Measurements from ENCODE around the gene SPATA3.
A peak's percentile ranks its signal among the peaks of the same experiment; 100 is the strongest.

The SPATA3 gene

DNA sequence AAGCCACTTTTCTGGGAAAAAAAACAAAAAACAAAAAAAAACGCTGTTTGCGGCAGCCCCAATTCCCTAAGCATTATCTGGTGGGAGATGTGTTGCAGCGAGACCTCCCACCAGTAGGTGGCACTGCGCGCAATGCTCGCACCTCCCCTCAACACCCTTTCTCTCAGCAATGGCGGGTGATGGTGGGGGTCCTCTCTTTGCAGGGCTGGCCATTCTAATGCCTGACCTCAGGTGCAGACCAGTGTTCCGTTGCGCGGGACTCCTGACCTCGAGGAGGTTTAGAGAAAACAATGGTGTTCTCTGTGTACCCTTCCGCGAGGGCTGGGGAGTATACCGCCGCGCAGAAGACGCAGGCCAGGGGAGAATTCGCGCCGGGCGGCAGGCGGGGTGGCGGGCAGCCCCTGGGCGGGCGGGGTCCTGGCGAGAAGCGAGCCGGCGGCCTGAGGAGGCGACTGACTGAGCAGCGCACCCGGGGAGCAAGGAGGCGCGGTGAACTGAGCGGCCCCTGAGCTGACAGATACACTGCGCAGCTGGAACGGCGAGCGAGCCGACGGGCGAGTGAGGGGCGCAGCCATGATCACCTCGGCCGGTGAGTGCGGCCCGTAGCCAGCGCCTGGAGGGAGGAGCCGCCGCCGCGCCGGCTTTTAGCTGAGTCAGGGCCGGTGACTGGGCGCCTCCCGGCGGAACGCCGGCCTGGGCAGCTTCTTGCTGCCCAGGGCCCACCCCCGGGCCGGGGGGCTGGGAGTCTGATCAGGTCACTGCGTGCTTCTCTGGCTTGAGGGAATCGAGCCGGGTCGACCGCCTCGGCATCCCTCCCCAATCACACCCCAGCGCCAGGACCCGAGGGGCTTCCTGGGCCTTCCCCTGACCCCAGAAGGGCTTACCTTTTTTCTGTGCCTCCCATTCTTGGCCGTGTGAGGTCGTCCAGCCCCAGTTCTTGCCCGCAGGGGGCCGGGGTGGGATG lies 60.8 kb downstream of the SPATA3 start, which contains the start of gene PSMD1 (continued):
- TF ChIP-seq ZXDB (tag by site-specific recombination; IDR thresholded peaks at IDR 0.05) (peak; percentile 78), ZNF561 (tag by site-specific recombination; IDR thresholded peaks at IDR 0.05; ENCODE audit: borderline replicate concordance) (no peak), SP7 (tag by site-specific recombination; IDR thresholded peaks at IDR 0.05) (peak; percentile 81), ZNF473 (tag by site-specific recombination; IDR thresholded peaks at IDR 0.05) (no peak), YY1 (tag by site-specific recombination; IDR thresholded peaks at IDR 0.05) (peak; percentile 94), ZNF426 (tag by site-specific recombination; IDR thresholded peaks at IDR 0.05) (no peak), ZNF324 (tag by site-specific recombination; IDR thresholded peaks at IDR 0.05) (peak; percentile 59; the same call in 1 of the 2 replicates), ZBTB1 (tag by site-specific recombination; IDR thresholded peaks at IDR 0.05) (no peak), GLIS1 (tag by site-specific recombination; IDR thresholded peaks at IDR 0.05) (peak; percentile 36; the same call in 1 of the 2 replicates), ZNF24 (tag by site-specific recombination; IDR thresholded peaks at IDR 0.05) (peak; percentile 67; the same call in 1 of the 2 replicates), SP3 (tag by site-specific recombination; IDR thresholded peaks at IDR 0.05) (peak; percentile 66), ZBTB17 (tag by site-specific recombination; IDR thresholded peaks at IDR 0.05) (peak; percentile 65), ZNF146 (tag by site-specific recombination; IDR thresholded peaks at IDR 0.05) (0 out of 2 replicates have a peak, but pooled peaks have one; percentile 5), ZNF366 (tag by site-specific recombination; conservative IDR thresholded peaks at IDR 0.05) (peak; percentile 36; the same call in 1 of the 2 replicates), GFI1B (tag by site-specific recombination; IDR thresholded peaks at IDR 0.05) (no peak), SP2 (tag by site-specific recombination; IDR thresholded peaks at IDR 0.05) (peak; percentile 48), KLF16 (tag by site-specific recombination; IDR thresholded peaks at IDR 0.05) (peak; percentile 44; the same call in 1 of the 2 replicates), ZNF19 (tag by site-specific recombination; IDR thresholded peaks at IDR 0.05; ENCODE audit: low read depth) (no peak), ZNF292 (tag by site-specific recombination; IDR thresholded peaks at IDR 0.05; ENCODE audit: borderline replicate concordance, low read depth) (no peak), ZNF391 (tag by site-specific recombination; IDR thresholded peaks at IDR 0.05; ENCODE audit: borderline replicate concordance, low read depth) (0 out of 2 replicates have a peak, but pooled peaks have one; percentile 21)
- TF ChIP-seq, protein P1, sequence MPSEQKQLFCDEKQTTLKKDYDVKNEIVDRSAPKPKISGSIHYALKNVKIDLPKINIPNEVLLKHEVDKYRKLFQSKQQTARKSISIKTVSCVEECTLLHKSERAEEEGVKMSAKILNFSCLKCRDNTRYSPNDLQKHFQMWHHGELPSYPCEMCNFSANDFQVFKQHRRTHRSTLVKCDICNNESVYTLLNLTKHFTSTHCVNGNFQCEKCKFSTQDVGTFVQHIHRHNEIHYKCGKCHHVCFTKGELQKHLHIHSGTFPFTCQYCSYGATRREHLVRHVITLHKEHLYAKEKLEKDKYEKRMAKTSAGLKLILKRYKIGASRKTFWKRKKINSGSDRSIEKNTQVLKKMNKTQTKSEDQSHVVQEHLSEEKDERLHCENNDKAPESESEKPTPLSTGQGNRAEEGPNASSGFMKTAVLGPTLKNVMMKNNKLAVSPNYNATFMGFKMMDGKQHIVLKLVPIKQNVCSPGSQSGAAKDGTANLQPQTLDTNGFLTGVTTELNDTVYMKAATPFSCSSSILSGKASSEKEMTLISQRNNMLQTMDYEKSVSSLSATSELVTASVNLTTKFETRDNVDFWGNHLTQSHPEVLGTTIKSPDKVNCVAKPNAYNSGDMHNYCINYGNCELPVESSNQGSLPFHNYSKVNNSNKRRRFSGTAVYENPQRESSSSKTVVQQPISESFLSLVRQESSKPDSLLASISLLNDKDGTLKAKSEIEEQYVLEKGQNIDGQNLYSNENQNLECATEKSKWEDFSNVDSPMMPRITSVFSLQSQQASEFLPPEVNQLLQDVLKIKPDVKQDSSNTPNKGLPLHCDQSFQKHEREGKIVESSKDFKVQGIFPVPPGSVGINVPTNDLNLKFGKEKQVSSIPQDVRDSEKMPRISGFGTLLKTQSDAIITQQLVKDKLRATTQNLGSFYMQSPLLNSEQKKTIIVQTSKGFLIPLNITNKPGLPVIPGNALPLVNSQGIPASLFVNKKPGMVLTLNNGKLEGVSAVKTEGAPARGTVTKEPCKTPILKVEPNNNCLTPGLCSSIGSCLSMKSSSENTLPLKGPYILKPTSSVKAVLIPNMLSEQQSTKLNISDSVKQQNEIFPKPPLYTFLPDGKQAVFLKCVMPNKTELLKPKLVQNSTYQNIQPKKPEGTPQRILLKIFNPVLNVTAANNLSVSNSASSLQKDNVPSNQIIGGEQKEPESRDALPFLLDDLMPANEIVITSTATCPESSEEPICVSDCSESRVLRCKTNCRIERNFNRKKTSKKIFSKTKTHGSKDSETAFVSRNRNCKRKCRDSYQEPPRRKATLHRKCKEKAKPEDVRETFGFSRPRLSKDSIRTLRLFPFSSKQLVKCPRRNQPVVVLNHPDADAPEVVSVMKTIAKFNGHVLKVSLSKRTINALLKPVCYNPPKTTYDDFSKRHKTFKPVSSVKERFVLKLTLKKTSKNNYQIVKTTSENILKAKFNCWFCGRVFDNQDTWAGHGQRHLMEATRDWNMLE (tag by site-specific recombination; conservative IDR thresholded peaks at IDR 0.05; ENCODE audit: low read depth), result peak; percentile 73
- TF ChIP-seq, protein P2, sequence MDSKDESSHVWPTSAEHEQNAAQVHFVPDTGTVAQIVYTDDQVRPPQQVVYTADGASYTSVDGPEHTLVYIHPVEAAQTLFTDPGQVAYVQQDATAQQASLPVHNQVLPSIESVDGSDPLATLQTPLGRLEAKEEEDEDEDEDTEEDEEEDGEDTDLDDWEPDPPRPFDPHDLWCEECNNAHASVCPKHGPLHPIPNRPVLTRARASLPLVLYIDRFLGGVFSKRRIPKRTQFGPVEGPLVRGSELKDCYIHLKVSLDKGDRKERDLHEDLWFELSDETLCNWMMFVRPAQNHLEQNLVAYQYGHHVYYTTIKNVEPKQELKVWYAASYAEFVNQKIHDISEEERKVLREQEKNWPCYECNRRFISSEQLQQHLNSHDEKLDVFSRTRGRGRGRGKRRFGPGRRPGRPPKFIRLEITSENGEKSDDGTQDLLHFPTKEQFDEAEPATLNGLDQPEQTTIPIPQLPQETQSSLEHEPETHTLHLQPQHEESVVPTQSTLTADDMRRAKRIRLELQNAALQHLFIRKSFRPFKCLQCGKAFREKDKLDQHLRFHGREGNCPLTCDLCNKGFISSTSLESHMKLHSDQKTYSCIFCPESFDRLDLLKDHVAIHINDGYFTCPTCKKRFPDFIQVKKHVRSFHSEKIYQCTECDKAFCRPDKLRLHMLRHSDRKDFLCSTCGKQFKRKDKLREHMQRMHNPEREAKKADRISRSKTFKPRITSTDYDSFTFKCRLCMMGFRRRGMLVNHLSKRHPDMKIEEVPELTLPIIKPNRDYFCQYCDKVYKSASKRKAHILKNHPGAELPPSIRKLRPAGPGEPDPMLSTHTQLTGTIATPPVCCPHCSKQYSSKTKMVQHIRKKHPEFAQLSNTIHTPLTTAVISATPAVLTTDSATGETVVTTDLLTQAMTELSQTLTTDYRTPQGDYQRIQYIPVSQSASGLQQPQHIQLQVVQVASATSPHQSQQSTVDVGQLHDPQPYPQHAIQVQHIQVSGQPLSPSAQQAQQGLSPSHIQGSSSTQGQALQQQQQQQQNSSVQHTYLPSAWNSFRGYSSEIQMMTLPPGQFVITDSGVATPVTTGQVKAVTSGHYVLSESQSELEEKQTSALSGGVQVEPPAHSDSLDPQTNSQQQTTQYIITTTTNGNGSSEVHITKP (tag by site-specific recombination; IDR thresholded peaks at IDR 0.05), result peak; percentile 75; the same call in 1 of the 2 replicates
- TF ChIP-seq, protein P3, sequence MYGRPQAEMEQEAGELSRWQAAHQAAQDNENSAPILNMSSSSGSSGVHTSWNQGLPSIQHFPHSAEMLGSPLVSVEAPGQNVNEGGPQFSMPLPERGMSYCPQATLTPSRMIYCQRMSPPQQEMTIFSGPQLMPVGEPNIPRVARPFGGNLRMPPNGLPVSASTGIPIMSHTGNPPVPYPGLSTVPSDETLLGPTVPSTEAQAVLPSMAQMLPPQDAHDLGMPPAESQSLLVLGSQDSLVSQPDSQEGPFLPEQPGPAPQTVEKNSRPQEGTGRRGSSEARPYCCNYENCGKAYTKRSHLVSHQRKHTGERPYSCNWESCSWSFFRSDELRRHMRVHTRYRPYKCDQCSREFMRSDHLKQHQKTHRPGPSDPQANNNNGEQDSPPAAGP (tag by site-specific recombination; IDR thresholded peaks at IDR 0.05), result 0 out of 2 replicates have a peak, but pooled peaks have one; percentile 58
- TF ChIP-seq, protein P4, sequence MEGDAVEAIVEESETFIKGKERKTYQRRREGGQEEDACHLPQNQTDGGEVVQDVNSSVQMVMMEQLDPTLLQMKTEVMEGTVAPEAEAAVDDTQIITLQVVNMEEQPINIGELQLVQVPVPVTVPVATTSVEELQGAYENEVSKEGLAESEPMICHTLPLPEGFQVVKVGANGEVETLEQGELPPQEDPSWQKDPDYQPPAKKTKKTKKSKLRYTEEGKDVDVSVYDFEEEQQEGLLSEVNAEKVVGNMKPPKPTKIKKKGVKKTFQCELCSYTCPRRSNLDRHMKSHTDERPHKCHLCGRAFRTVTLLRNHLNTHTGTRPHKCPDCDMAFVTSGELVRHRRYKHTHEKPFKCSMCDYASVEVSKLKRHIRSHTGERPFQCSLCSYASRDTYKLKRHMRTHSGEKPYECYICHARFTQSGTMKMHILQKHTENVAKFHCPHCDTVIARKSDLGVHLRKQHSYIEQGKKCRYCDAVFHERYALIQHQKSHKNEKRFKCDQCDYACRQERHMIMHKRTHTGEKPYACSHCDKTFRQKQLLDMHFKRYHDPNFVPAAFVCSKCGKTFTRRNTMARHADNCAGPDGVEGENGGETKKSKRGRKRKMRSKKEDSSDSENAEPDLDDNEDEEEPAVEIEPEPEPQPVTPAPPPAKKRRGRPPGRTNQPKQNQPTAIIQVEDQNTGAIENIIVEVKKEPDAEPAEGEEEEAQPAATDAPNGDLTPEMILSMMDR (tag by site-specific recombination; IDR thresholded peaks at IDR 0.05), result peak; percentile 96
- TF ChIP-seq, protein P5, sequence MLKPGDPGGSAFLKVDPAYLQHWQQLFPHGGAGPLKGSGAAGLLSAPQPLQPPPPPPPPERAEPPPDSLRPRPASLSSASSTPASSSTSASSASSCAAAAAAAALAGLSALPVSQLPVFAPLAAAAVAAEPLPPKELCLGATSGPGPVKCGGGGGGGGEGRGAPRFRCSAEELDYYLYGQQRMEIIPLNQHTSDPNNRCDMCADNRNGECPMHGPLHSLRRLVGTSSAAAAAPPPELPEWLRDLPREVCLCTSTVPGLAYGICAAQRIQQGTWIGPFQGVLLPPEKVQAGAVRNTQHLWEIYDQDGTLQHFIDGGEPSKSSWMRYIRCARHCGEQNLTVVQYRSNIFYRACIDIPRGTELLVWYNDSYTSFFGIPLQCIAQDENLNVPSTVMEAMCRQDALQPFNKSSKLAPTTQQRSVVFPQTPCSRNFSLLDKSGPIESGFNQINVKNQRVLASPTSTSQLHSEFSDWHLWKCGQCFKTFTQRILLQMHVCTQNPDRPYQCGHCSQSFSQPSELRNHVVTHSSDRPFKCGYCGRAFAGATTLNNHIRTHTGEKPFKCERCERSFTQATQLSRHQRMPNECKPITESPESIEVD (tag by site-specific recombination; IDR thresholded peaks at IDR 0.05), result no peak

Measured in HEK293 (cell line).